ENCODE results near the gene EME2.
"Not testable (repeated sequence)": the region's sequence is repeated elsewhere in the genome, so short reads cannot be mapped to it uniquely, and the experiment has no call there.

EME2 gene

DNA sequence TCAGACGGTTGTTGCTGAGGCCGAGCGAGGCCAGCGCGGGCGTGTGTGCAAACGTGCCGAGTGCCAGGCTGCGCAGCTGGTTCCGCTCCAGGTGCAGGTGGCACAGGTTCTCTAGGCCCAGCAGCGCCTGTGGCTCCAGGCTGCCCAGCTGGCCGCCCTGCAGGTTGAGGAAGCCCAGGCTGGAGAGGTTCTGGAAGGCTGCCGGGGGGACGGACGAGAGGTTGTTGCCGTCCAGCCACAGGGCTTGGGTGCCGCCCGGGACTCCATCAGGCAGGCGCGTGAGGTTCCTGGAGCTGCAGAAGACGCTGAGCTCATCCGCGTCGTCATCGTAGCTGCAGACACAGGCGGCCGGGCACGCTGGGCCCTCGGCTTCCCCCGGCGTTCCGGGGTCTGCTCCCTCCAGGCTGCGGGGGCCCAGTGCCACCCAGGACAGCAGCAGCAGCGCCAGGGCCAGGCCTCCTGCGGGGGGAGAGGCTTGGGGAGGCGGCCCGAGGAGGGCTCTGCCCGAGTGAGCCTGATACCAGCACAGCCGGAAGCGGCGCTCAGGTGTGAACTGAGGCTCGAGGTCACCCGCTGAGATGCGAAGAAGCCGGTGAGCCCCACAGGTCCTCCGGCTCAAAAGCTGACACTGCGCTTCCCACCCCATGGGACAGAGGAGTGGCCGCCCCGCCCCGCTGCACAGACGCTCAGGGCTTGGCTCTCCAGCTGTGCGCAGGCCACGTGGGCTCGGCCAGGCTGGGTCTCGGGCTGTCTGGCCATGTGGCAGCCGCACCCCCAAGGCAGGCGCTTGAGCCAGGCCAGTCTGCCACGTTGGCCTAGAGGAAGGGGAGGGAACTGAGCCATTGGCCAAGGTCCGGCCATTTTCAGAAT is 19.6 kb downstream of the EME2 start:
- no peak for FAIRE-seq

DNA sequence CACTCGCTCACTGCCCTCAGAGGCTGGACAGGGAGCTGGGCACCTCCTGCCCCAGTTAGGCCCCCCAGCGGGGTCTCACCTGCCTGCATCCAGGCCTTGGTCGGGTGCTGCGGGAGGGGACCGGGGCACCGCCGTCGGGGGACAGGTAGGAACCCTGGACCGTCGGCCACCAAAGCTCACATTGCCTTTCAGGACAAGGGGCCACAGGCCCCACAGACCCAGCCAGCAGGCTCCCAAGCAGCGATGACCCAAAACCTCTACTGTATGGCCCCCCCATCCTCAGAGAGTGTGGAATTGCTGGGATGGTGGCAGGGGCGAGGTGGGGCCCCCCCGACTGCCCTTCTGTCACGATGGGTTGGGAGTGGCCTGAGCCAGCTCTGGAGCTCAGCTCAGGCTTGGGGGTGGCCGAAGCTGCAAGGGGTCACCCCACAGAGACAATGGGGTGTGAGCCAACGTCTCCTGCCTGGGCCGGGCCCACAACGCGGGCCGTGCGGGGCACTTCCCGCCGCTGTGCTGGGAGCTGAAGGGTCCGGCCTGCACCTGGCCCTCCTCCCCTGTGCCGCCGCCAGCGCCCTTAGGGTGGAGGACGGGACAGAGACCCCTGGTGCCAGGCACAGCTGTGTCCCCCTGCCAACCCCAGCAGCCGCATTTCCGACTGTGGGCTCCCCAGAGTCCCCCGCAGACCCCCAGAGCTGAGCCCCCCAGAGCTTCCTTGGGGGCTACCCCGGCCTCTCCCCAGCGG is 20.4 kb downstream of the EME2 start:
- FAIRE-seq, result no peak

DNA sequence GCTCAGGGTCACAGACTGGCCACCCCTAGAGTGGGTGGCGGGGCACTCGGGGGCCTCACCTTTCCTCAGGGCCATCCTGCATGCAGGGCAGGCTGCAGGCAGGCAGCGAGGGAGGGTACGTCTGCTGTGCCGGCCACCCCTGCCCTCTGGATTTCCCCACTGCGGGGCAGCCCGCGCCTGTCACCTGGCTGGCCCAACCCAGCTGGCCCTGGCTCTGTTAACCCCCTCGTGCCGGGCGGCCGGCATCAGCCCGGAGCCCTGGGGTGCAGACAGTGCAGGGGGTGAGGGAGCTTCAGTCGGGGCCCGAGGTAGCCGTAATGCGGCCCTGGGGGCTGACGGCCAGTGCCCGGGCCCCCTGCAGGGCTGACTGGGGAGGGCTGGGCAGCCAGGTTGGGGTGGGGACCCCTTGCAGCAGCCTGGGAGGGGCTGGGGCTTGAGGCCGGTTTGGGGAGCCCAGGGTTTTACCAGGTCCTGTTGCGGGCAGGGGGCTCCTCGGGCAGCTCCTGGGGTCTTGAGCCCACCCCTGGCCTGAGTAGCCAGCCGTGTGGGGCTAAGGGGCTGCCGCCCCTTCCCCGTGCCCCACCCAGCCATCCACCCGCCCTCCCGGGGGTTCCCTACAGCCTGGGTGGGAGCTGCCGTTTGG is 21.1 kb downstream of the EME2 start, which contains the start of gene IGFALS:
Gene IGFALS, minus strand, starts transcription at position 128 of the 643 bp plus-strand sequence. Its CDS starts 53 bp downstream, at position 75.
- no peak for FAIRE-seq

DNA sequence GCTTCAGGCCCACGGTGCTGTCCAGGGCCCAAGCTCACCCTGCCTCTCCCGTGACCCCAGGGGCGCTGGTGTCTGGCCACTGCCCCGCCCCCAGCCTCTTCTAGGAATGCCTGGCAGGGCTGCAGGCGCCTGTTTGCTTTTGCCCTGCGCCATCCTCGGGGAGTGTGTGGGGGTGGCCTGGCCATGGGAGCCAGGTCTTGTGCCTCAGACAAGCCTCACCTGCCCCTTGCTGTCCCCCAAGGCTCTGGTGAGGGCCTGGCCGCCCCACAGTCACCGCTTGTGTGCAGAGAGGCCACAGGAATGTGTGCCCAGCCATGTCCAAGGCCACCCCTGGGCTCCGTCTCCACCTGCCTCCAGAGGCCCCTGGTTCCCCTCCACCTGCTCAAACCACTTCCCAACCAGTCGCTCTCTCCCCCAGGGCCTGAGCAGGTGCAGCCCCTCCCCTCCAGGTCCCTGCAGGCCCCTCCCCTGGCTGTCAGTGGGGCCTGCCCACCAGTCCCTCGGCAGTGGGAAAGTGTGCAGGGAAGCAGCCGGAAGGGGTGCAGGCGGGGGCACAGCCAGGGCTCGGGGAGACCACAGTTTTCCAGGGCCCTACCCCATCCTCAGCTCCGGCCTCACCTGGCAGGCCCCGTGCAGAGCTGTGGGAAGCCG is 21.7 kb downstream of the EME2 start:
- FAIRE-seq, result no peak

DNA sequence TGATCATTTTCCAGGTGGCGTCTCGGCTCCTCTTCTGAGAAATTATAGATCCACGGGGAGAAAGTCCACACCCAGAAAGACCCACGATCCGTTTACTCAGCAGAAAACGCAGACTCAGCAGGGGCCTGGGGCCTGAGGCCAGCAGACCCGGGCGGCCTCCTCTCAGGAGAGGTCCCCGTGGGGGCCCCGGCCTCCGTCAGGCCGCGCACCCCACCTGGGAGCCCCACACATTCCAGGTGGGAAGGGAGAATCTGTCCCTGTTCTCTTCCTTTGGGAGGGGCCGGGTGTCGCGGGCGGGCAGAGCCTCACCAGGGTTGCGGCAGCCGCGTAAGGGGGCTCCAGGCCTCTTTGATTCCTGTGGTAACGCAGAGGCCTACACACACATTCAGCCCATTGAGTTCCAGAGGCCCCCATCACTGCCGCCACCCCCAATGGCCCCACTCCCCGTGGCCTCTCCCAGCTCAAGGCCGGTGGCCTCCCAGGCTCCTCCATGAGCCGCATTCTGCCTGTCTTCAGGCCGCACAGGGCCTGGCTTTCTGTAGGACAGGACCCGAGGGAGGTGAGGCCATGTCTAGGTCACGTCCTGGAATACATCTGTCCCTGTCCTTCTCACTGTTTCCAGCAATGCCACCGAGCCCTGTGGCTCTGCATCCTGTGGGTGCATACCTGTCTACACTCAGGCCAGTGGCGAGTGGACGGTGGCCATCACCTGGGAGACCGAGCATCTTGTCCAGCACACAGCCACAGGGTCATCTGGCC is 22.5 kb downstream of the EME2 start:
- no peak for FAIRE-seq

DNA sequence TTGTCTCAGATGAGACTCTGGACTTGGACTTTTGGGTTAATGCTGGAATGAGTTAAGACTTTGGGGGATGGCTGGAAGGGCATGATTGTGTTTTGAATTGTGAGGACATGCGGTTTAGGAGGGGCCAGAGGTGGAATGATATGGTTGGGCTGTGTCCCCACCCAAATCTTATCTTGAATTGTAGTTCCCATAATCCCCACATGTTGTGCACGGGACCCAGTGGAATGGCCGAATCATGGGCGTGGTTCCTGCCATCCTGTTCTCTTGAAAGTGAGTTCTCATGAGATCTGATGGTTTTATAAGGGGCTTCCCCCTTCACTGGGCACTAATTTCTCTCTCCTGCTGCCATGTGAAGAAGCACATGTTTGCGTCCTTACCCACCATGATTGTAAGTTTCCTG is 26.7 kb downstream of the EME2 start:
- FAIRE-seq, result not testable (repeated sequence)

DNA sequence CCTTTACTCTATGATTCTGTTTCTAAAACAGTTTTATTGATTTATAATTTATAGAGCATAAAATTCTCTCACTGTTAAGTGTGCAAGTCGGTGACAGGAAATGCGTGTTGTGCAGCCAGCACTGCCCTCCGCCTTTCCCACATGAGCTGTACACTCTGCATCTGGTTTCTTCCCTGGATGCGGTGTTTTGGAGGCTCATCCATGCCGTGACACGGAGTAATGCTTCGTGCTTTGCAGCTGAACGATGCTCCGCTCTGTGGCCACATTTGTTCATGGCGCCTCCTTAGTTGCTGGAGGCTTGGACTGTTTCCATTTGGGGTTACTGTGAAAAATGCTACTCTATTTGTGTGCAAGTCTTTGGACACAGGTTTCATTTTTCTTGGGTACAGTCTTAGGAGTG is 28.1 kb downstream of the EME2 start:
- no peak for FAIRE-seq

DNA sequence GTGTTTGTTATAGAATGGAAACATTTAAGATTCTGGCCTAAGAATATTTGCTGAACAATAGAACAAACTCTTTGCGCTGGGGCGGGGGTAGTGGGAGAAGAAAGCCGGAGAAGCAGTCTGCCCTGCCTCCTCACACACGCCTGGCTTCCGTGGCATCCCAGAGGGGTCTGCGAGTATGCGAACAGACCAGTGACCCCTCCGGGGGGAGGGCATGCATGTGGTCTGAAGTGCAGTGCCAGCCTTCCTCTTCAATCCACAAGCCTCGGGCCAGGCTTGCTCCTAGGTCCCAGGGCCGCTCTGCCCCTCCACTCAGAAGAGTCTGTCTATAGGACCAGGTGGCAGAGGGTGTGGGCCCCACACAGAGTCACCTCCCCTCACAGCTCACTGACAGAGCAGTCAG is 35.0 kb downstream of the EME2 start:
- no peak for FAIRE-seq

DNA sequence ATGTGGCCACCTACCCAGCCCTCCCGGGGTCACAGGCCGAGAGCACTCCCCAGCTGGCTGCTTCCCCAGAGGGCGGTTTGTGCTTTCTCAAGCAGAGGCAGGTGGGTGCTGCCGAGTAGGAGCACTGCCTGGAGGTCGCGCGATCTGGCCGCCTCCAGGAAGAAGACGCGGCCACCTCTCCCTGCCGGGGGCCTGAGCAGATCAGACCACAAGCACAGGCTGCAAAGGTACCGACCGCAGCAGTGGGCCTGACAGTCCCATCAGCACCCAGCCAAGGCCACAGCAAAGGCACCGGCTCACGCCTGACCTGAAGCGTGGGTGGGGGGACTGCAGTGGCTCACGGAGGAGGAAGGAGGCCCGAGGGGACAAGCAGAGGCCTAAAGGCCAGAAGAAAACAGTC is 36.1 kb downstream of the EME2 start:
- no peak for FAIRE-seq

DNA sequence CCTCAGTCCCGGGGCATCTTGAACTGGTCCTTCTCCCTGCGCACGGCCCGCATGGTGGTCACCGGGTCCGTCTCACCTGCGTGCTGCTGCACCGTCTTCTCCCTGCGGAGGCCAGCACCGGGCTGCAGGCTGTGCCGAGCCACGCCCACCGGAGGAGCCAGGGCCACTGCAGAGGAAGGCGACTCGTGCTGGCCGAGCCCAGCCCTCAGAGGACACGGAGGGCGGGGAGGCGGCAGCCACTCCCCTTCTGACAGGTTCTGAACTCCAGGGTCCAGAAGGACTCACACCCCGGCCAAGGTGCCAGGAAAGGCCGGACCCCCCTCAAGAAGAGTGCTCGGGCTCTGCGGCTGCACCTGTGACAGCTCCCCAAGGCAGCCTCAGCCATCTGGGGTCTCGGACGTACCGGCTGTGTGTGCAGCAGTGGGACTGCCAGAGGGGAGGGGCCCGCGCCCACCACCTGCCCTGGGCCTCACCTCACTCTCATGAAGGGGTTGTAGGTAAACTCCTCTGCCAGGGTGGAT is 36.7 kb downstream of the EME2 start:
- no peak for FAIRE-seq

DNA sequence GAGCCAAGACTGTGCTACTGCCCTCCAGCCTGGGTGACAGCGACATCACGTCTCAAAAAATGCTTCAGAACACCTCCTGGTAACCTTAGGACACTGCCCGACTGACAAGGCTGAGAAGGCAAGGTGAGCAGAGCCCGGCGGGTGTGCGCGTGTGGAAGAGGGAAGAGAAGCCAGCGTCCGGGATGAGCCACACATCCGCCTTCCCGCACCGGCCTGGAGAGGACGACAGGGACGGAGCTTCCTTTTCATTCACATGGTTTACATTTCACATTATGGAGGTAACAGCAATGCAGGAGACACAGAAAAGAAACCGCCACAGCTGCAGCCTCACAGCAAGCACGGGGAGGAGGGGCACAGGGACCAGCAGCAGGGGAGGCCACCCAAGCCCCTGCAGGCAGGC is 37.5 kb downstream of the EME2 start:
- no peak for FAIRE-seq

DNA sequence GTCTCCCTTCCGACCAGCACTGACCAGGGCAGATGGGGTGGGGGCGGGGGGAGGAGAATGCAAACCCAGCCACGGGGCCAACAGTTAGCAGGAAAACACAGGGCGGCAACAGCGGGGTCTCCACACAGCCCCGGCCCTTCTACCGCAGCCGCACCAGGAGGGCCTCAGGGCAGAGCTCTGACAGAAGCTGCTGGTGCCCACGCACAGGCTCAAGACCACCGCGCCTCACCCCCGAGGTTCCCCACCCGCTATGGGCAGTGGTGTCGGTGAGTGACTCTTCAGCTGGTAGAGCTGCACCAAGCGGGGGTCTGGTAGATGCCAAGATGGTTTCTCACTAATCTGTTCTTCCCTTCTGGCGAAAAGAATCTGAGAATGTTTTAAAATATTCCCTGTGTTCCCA is 37.9 kb downstream of the EME2 start:
- FAIRE-seq, result no peak

DNA sequence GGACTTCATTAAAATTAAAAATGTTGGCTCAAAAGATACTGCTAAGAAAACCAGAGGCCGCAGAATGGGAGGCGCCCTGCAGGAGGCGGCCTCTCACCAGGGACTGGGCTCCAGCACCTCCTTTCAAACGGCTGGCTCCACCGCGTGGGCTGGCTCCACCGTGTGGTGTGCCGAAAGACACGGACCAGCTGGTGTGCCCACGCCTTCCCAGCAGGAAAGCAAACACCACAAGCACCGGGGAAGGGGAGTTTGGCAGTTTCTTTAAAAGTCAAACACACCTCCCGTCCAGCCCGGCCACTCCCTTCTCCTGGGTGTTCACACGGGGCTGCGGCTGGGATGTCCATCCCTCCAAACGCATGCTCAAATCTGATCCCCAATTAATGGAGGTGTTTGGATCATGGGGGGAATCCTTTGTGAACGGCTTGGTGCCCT is 40.1 kb downstream of the EME2 start:
- no peak for FAIRE-seq

DNA sequence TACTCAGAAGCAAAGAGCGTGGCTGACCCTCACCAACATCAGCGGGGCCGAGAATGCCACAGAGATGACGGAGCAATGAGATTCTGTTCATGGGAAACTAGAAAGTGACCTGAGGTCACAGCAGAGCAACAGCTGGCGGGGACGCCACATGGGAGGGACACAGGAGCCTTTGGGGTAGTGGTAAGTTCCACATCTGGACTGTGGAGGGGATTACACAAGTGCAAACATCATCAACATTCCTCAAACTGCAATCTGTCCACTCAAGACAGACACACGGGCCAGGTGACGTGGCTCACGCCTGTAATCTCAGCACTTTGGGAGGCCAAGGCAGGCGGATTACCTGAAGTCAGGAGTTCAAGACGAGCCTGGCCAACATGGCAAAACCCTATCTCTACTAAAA is 42.9 kb downstream of the EME2 start:
- FAIRE-seq, result no peak

DNA sequence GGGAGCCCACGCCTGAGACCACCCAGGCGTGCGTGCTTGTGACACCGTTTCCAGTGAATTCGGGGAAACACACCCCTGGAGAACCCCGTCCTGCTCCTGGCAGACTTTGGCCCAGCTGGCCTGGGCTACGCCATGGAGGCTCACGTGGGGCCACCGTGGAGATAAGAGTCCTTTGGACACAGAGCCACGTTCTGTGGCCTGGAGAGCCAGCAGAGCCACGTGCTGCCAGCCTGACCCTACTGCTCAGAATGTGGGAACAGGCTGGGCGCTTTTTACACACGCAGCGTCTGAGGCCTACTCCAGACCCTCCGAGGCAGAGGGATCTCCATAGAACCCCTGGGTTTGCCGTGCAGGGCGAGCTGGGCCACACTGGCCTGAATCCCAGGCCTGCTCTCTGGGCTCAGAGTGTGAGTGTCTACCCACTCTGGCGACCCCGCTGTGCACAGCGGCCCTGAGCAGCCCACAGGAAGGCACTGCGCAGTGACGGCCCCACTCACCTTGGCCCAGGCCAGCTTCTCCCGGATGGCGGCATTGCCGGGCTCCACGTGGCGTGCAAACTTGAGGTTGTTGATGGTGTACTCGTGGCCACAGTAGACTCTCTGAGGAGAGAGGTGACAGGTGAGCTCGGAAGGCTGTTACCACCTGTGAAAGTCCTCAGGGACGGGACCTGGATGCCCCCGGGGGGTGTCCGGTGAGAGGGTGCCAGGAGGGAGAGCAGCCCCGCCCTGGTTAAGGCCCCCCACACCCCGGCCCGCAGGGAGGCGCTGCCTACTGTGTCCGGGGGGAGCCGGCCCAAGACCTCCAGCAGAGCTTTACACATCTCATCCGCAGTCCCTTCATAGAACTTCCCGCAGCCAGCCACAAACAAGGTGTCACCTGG is 44.0 kb downstream of the EME2 start:
- FAIRE-seq, result no peak

DNA sequence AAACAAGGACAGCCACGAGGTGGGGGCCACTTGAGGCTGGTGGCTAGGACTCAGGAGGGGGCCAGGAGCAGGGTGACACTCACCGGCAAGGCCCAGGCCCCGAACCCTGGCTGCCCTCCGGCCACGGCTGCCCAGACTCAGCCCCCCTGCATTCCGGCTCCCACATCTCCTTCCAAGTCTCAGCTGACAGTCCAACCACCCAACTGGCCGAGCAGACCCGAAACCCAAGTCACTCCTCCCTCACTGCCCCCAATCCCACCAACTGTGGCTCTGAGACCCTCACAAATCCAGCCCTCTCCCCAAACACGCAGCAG is 44.6 kb downstream of the EME2 start:
- no peak for FAIRE-seq

DNA sequence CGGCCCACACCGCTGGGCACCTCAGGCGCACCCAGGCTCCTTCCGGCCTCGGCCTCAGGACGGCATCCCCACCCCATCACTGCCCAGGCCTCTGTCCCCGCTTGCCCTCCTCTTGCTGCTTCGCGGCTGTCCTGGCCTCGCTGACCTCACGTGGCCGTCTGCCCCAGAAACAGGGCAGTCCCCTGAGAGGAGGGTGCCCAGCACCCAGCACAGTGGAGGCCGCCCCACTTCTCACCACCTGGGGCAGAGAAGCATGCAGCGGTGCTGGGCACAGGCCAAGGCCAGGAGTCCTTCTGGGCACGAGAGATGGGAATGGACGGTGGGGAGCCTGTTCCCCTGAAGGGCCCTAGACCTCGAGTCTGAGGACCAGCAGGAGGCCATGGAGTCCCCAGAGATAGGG is 45.1 kb downstream of the EME2 start:
- no peak for FAIRE-seq

DNA sequence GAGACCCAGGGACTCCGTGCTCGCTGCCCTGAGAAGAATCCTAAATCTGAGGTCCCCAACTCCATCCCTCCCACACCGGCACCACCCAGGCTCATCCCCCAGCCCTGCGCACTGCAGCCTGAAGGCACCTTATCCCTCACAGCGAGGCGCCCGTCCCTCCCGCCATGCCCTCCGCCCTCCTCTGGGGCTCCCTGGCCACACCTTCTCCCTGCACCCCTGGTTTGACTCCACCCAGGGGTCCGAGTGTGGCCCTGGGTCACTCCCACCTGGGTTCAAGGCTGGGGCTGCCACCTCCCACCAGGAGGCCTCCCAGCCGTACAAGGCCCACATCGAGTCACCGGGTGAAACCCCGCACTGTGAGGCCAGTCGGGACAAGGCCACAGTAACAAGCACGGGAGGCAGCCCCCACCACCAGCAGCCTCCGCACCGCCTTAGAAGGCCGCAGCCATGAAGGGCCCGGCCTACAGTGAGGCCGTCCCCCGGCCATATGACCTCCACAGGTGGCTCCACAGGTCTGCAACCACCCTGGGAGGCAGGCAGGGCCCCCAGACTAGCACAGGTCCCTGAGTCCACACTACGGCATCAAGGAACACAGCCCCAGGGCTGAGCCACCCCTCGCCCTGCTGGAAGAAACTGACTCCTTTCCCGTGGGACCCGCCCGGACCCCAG is 45.7 kb downstream of the EME2 start:
- FAIRE-seq, result no peak

DNA sequence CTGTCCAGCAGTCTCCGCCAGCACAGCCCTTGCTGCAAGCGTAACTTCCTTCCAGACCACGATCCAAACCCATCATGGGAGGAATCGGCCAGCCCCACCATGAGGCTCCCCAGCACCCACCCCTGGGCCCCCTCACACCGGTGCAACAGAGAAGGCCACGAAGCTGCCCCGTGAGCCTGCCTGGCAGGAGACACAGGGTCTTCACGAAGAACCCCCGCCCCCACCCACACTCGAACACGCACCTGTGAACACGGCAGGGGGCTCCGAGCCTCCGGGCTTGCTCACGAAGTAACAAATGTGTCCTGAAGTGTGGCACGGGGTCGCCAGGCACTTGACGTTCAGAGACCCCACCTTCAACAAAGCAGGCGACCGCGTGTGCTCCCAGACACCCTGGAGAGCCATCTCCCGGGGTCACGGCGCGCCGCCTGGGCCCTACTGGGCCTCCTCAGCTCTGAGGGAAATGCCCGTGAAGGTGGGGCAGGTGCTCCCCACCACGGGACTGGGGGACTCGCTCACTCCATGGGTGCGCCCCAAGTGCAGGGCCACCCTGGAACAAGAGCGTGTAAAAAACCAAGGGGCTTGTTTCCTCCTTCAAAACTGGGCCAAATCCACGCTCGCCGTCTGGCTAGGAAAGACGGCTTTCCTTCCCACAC is 46.4 kb downstream of the EME2 start:
- no peak for FAIRE-seq

DNA sequence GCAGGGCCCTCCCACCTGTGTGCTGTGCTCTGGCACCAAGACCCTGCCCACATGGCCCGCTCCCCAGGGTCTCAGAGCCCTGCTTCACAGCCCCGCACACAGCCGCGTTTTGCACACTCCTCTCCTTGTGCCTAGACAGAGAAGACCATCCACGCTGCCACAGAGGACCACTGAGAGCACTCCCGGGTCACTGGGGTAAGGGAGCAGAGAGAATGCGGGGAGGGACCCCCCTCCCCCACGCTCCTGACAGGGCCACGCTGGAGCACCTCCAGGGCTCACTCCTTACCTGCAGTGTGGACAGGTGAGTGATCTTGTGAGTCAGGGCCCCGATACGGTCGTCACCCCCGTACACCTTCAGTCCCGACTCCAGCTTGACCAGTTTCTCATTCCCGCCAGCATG is 47.0 kb downstream of the EME2 start:
- no peak for FAIRE-seq
